Measurements from ENCODE around the gene TMPO. TPM values are rescaled to one million over a fixed set of nuclear protein-coding genes. Genes with fewer than 3 reads are reported as not detected.

Gene TMPO
- total RNA-seq, 3 donors from 2014 or later, result 42.9 to 115 (median 67.8) TPM

DNA sequence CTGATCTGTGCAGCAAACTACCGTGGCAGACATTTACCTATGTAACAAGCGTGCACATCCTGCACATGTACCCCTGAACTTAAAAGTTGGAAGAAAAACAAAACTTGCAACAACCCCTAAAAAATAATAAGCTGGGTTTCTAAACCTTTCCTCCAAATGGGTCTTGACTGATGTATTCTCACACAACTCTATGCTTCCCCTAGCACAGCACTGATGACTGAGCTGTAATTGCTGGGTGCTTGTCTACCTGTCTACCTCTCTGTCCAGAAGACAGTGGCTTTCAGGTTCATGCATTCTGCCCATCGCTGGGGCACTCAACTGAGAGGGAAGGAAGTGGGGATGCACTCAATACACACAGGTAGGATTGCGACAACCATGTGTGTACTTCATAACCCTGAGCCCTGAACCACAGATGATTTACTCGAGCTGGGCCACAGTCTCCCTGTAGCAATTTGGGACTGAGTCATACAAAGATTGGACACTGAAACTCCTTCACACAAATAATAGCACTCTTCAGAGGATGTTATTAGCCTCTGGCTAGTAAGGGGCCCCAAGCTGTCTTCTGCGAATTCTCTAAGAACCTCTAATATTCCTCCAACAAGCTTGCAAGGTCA is 44.8 kb upstream of the TMPO start:
- no peak for DNase-seq (ENCODE audit: low spot score in 2 of 2)
- H3K27ac ChIP-seq, result no peak overlapping the region
- intact Hi-C loops (cut with DNase I; ENCODE audit: low total_unique reads), result no loop called here
- TF ChIP-seq POLR2AphosphoS5 (IDR thresholded peaks at IDR 0.05) (no peak), POLR2A (IDR thresholded peaks at IDR 0.05) (no peak)
- TF ChIP-seq, protein P1, sequence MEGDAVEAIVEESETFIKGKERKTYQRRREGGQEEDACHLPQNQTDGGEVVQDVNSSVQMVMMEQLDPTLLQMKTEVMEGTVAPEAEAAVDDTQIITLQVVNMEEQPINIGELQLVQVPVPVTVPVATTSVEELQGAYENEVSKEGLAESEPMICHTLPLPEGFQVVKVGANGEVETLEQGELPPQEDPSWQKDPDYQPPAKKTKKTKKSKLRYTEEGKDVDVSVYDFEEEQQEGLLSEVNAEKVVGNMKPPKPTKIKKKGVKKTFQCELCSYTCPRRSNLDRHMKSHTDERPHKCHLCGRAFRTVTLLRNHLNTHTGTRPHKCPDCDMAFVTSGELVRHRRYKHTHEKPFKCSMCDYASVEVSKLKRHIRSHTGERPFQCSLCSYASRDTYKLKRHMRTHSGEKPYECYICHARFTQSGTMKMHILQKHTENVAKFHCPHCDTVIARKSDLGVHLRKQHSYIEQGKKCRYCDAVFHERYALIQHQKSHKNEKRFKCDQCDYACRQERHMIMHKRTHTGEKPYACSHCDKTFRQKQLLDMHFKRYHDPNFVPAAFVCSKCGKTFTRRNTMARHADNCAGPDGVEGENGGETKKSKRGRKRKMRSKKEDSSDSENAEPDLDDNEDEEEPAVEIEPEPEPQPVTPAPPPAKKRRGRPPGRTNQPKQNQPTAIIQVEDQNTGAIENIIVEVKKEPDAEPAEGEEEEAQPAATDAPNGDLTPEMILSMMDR (IDR thresholded peaks at IDR 0.05), result no peak
- H3K27me3 ChIP-seq, result no peaks in the 10 kb centered on the region
- no peaks in the 10 kb centered on the region for H3K4me1 ChIP-seq
- H3K4me3 ChIP-seq, result no peak overlapping the region
- H3K36me3 ChIP-seq, result no peaks in the 10 kb centered on the region
- H3K9me3 ChIP-seq, result no peaks in the 10 kb centered on the region

DNA sequence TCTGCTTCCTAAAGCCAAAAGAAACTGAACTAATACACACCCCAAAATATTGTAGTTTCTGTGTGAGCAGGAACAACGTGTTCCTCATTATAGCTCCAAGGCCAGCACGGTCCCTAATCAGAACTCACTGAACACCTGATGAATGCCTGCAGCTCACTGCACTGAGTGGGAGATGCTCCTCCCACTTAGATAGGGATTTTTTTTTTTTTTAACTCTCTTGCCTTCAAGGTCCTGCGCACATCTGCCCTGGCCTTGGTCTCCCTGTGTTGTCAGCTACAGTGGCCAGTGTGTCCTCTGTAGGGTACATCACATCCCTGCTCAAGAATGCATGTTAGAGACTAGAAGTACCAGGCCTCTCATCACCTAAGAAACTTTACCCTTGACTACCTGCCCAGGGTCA is 44.3 kb upstream of the TMPO start:
- no peaks in the 10 kb centered on the region for H3K4me1 ChIP-seq
- H3K27me3 ChIP-seq, result no peaks in the 10 kb centered on the region
- H3K27ac ChIP-seq, result no peak overlapping the region
- H3K36me3 ChIP-seq, result no peaks in the 10 kb centered on the region
- DNase-seq (ENCODE audit: low spot score in 2 of 2), result no peak
- TF ChIP-seq, protein P1 (IDR thresholded peaks at IDR 0.05), result no peak
- TF ChIP-seq POLR2AphosphoS5 (IDR thresholded peaks at IDR 0.05), result no peak
- no peak for TF ChIP-seq POLR2A (IDR thresholded peaks at IDR 0.05)
- H3K9me3 ChIP-seq, result no peaks in the 10 kb centered on the region
- intact Hi-C loops (cut with DNase I; ENCODE audit: low total_unique reads), result no loop called here
- H3K4me3 ChIP-seq, result no peak overlapping the region

DNA sequence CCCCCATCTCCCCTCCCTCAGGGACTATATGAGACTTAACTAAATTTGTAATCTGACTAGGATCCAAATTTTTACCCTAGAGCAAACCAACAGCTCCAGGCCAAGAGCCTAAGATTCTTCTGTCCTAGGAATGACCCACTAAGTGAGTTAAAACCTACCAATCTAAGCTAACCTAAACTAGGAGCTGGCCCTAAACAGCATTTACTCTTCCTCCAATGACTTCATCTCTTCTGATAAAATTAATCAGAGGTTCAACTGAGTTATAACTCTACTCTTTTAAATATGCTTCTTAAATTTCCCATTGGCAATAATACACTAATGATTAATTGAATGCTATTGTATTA is 39.9 kb upstream of the TMPO start:
- no peaks in the 10 kb centered on the region for H3K36me3 ChIP-seq
- DNase-seq (ENCODE audit: low spot score in 2 of 2), result no peak
- H3K4me1 ChIP-seq, result no peaks in the 10 kb centered on the region
- TF ChIP-seq POLR2A (IDR thresholded peaks at IDR 0.05), result no peak
- TF ChIP-seq, protein P1 (IDR thresholded peaks at IDR 0.05), result no peak
- no peak for TF ChIP-seq POLR2AphosphoS5 (IDR thresholded peaks at IDR 0.05)
- peak overlapping the region; percentile 53 to 64 for H3K27ac ChIP-seq
- intact Hi-C loops (cut with DNase I; ENCODE audit: low total_unique reads), result no loop called here
- H3K27me3 ChIP-seq, result no peaks in the 10 kb centered on the region
- no peaks in the 10 kb centered on the region for H3K9me3 ChIP-seq
- H3K4me3 ChIP-seq, result no peak overlapping the region

DNA sequence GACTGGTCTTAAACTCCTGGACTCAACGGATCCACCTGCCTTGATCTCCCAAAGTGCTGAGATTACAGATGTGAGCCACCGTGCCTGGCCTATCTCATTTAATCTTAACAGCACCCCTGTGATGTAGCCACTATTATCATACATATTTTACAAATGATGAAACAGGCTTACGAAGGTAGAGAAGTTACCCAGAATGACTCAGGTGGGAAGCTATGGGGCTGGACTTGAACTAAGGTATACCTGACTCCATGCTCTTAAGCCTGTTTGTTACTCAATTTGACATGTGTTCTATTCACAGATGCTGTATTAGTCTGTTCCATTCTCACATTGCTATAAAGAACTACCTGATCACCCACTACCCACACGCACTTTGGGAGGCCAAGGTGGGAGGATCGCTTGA is 36.8 kb upstream of the TMPO start:
- Histone ChIP-seq H3K27ac (no peak overlapping the region), H3K27me3 (no peaks in the 10 kb centered on the region), H3K4me3 (no peak overlapping the region), H3K4me1 (no peaks in the 10 kb centered on the region), H3K9me3 (no peaks in the 10 kb centered on the region), H3K36me3 (no peaks in the 10 kb centered on the region)
- intact Hi-C loops (cut with DNase I; ENCODE audit: low total_unique reads), result no loop called here
- no peak for DNase-seq (ENCODE audit: low spot score in 2 of 2)
- TF ChIP-seq, protein P1 (IDR thresholded peaks at IDR 0.05), result no peak
- no peak for TF ChIP-seq POLR2AphosphoS5 (IDR thresholded peaks at IDR 0.05)
- TF ChIP-seq POLR2A (IDR thresholded peaks at IDR 0.05), result no peak

DNA sequence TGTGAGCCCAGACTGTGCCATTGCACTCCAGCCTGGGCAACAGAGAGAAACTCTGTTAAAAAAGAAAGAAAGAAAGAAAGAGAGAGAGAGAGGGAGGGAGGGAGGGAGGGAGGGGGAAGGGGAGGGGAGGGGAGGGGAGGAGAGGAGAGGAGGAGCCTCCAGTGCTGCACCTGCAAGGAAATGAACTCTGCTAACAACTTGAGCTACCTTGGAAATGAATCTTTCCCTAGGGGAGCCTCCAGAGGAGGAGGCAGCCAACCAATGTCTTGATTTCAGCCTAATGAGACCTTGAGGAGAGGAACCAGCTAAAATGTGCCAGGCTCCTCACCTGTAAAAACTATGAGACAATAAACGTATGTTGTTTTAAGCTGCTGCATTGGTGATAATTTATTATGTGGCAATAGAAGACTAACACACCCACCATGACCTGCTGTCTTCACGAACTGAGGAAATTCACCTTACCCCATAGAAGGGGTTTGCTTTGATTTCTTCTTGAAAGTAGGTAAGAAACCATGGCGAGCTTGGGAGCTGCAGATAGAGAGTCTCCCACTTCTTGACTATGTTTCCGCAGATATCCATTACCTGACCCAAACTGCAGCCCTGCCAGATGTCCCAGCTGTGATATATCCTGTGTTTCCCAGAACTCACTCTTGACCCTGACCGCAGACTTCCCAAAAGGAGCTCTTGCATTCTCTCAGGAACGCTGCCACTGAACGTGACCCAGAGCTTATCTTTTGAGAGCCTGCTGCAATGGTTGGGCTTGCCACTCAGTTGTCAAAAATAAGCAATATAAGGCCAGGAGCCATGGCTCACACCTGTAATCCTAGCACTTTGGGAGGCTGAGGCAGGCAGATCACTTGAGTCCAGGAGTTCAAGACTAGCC is 31.5 kb upstream of the TMPO start:
- Histone ChIP-seq H3K27me3 (no peaks in the 10 kb centered on the region), H3K4me1 (no peaks in the 10 kb centered on the region), H3K36me3 (no peaks in the 10 kb centered on the region), H3K27ac (no peak overlapping the region), H3K4me3 (no peak overlapping the region), H3K9me3 (no peaks in the 10 kb centered on the region)
- TF ChIP-seq POLR2A (IDR thresholded peaks at IDR 0.05) (no peak), POLR2AphosphoS5 (IDR thresholded peaks at IDR 0.05) (no peak)
- TF ChIP-seq, protein P1 (IDR thresholded peaks at IDR 0.05), result no peak
- no peak for DNase-seq (ENCODE audit: low spot score in 2 of 2)
- intact Hi-C loops (cut with DNase I; ENCODE audit: low total_unique reads), result no loop called here
